Ureter (tissue), 1 donor: ENCODE measurements around the gene NEUROD4. TPM values are rescaled to one million over a fixed set of nuclear protein-coding genes. Genes with fewer than 3 reads are reported as not detected.

Source experiments
- DNase-seq: peaks from one replicate; pipeline ENCODE4 v3.0.0-alpha.2; 2020; ENCODE audit warnings: low spot score
- total RNA-seq: library from RNA; stranded (reverse); gene quantifications from one replicate; pipeline ENCODE4 v1.2.4, GENCODE V29; 2023
- donor health status: DM: yes; HTN: yes; CAD: no.

The NEUROD4 gene
- total RNA-seq, 1 donor from 2014 or later = not detected

GRCh38 chr12:55058776-55059175 is 39.0 kb downstream of the NEUROD4 start:
- no peak for DNase-seq

DNA sequence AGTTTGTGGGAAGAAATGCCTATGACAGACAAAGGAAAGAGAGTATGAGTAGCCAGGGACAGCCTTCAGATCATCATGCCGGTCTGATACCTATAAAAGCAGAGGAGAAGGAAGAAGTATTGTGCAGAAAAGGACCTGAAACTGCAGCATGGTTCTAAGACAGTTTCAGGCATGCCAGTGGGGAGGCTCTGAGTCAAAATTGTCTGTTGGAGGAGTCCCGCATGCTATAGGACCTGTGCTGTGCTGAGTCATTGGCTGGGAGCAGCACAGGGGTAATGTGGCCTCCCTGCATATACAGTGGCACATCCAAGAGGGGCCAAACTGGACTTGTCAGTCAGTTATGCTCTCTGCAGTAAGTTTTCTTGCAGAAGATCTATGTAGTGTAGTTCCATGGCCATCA is 40.7 kb downstream of the NEUROD4 start:
- no peak for DNase-seq

DNA sequence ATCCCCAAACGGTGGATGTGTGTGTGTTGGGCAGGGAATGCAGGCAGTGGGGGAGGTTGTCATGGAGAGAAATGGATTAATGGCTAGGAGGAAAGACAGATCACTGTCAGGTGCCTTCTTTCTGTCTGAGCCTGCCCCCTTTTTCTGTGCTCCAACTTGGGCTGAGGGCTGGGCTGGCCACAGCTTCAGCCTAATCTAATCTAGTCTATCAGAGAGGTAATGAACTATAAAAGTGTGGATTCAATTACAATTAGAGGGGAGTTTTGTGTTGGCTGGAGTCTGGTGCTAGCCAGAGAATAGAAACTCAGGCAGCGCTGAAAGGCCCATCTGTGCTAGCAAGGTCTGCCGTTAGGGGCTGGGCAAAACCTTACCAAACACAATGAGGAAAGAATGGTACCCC is 41.2 kb downstream of the NEUROD4 start:
- no peak for DNase-seq

- DNase-seq = no peak
These were observed 43.5 kb downstream of the NEUROD4 start for GRCh38 chr12:55063291-55063690.

DNA sequence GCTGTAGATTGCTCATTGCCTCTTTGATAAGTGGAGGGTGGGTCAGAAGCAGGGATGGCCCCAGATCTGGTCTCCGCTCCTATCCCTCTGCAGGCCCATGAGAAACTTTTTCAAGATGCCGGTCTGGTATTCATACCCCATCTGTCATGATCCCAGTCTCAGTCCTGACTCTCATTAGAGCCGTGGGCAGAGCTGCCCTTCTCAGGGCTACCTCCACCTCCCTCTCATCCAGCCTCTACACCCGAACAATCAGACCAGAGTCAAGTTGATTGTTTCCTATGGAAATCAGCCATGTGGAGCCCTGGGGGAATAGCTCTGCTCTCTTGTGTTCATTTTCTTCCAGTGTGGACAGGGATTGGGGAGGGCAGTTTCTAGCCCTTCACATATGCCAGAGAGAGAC is 45.8 kb downstream of the NEUROD4 start:
- no peak for DNase-seq

GRCh38 chr12:55067701-55068100 is 47.9 kb downstream of the NEUROD4 start:
- no peak for DNase-seq

- DNase-seq = no peak
These were observed 48.7 kb downstream of the NEUROD4 start for GRCh38 chr12:55068416-55069010.

DNA sequence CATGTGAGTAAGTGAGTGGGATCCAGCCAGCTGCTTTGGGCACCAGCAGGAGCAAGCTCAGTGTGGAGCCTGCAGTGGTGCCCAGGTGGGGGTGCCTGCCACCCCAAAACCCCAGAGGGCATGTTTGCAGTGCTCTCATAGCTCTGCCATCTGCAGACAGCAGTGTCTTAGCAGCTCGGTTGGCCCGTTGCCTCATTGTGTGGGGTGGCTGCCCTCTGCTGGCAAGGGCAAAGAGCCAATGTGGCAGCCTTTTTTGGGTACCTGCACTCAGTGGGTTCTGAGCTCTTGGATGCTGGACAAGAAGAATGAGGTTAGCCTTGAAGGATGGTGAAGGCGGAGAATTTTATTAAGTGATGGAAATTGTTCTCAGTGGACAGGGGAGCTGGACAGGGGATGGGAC is 52.3 kb downstream of the NEUROD4 start:
- DNase-seq = no peak

DNA sequence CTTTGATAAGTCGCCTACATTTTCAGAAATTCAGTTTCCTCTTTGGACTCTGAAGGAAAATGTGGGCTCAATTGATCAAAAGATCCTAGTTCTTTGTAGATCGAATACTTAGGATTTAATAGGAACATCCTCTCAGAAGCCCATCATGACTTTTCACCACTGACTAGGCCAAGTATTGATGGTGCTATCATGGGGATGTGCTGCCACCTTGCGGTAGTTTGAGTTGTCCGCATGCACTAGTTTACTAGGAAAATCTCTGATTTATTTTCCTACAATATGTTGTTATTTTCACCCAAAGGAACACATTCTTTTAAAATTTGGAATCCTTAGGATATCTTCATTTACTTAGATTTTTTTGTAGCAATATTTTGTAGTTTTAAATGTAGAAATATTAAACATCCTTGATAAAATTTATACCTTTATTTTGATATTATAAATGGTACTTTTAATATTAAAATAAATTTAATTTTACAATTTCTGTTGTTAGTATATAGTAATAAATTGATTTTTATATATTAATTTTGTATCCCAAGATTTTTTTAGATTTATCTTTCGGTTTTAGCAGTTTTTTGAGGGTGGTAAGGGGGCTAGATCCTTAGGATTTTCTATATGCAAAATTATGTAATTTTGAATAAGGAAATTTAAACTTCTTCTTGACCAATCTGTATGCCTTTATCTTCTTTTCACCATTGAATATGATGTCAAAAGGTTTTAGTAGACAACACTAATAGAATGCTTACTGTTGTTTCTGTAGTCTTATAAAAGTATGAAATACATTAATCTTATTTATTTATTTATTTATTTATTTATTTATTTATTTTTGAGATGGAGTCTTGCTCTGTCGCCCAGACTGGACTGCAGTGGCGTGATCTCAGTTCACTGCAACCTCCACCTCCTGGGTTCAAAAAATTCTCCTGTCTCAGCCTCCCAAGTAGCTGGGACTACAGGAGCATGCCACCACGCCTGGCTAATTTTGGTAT is 53.6 kb downstream of the NEUROD4 start:
- DNase-seq = peak; percentile 68

DNA sequence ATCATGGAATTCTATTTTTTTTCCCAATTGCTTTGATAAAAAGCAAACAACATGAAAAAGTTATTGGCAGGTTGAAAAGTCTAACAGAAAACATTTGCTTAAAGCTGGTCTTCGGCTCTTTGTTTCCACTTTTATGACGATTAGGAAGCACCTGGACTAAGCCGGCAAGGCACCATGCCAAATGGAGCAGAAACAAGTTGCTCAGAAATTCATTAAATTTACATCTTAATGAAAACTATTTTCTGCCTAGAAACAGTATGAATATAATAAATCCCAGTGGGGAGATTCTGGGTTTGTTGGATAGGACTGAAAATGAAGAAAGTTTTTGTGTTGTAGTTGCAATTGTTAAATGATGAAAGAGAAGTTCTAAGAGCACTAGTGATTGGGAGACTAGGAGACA is 55.0 kb downstream of the NEUROD4 start:
- DNase-seq = no peak

Other genes with a start within 250 kb of the NEUROD4 start
- gene MUCL1, start 165.5 kb upstream of the NEUROD4 start, total RNA-seq = not detected
- 1.3 TPM for gene TESPA1, start 35.2 kb upstream of the NEUROD4 start, total RNA-seq
- not detected for gene OR9K2, start 106.4 kb downstream of the NEUROD4 start, total RNA-seq
- gene OR10A7, start 201.1 kb downstream of the NEUROD4 start, total RNA-seq = not detected
- not detected for gene OR6C74, start 224.6 kb downstream of the NEUROD4 start, total RNA-seq